Keratinocyte (primary cell): ENCODE results near the gene INSIG1. TPM values are rescaled to one million over a fixed set of nuclear protein-coding genes. Genes with fewer than 3 reads are reported as not detected.

Experiments used
- DNase-seq: peaks from one replicate; pipeline ENCODE4 v3.0.0-alpha.2; 2011; ENCODE audit warnings: low read depth, missing footprints, low spot score
- FAIRE-seq: peaks from 2 replicates; lab custom pipeline; 2011; peaks lifted over from hg19 to GRCh38; lab: Jason Lieb, UNC
- H2AFZ ChIP-seq: 2 replicates; pipeline ENCODE4 v1.6.0; 2012; ENCODE audit warnings: low read length, control low read depth, inconsistent platforms; ENCODE audit not compliant: control insufficient read depth
- H3K27ac ChIP-seq: 2 replicates; pipeline ENCODE4 v1.5.1; 2011; ENCODE audit warnings: low read length; ENCODE audit not compliant: control insufficient read depth, insufficient read depth
- H3K27me3 ChIP-seq: 3 replicates; pipeline ENCODE4 v1.6.0; 2011; ENCODE audit warnings: low read length; ENCODE audit not compliant: control insufficient read depth, insufficient read depth; ENCODE audit errors: extremely low read depth
- H3K36me3 ChIP-seq, 2 experiments: 2 replicates in 1 of 2; 3 replicates in 1 of 2; pipeline ENCODE4 v1.5.1; 2011; ENCODE audit warnings: low read length in 2 of 2, mild to moderate bottlenecking in 1 of 2; ENCODE audit not compliant: control insufficient read depth in 2 of 2, insufficient read depth in 2 of 2; ENCODE audit errors: extremely low read depth in 1 of 2
- H3K4me1 ChIP-seq: 3 replicates; pipeline ENCODE4 v1.5.1; 2011; ENCODE audit warnings: low read length; ENCODE audit not compliant: control insufficient read depth, insufficient read depth; ENCODE audit errors: extremely low read depth
- H3K4me2 ChIP-seq: 3 replicates; pipeline ENCODE4 v1.6.0; 2011; ENCODE audit warnings: low read depth, low read length; ENCODE audit not compliant: control insufficient read depth, insufficient read depth; ENCODE audit errors: extremely low read depth
- H3K4me3 ChIP-seq, 3 experiments: fragments of 200-600 bp in 1 of 3; sonication (generic) in 1 of 3; 2 replicates in 2 of 3; 3 replicates in 1 of 3; pipeline ENCODE4 v1.5.1; 2011 to 2016; ENCODE audit warnings: low read length in 3 of 3, mild to moderate bottlenecking in 3 of 3, control low read depth in 2 of 3, inconsistent platforms in 1 of 3, low read depth in 1 of 3, mixed read lengths in 1 of 3, mixed run types in 1 of 3, moderate library complexity in 1 of 3; ENCODE audit not compliant: control insufficient read depth in 2 of 3, insufficient read depth in 2 of 3; ENCODE audit errors: extremely low read depth in 1 of 3
- H3K79me2 ChIP-seq: 2 replicates; pipeline ENCODE4 v1.6.0; 2012; ENCODE audit warnings: low read length; ENCODE audit not compliant: control insufficient read depth, insufficient read depth
- H3K9ac ChIP-seq: 3 replicates; pipeline ENCODE4 v1.6.0; 2011; ENCODE audit warnings: low read length; ENCODE audit not compliant: control insufficient read depth, insufficient read depth; ENCODE audit errors: extremely low read depth
- H3K9me1 ChIP-seq: 3 replicates; pipeline ENCODE4 v1.6.0; 2011; ENCODE audit warnings: low read length; ENCODE audit not compliant: control insufficient read depth, insufficient read depth; ENCODE audit errors: extremely low read depth
- H3K9me3 ChIP-seq: 2 replicates; pipeline ENCODE4 v1.5.1; 2012; ENCODE audit warnings: low read depth, low read length; ENCODE audit not compliant: control insufficient read depth
- H4K20me1 ChIP-seq: 3 replicates; pipeline ENCODE4 v1.6.0; 2011; ENCODE audit warnings: low read length; ENCODE audit not compliant: control insufficient read depth, insufficient read depth; ENCODE audit errors: extremely low read depth
- CTCF ChIP-seq, 3 experiments: IDR thresholded peaks in 1 of 3; conservative IDR thresholded peaks in 1 of 3; optimal IDR thresholded peaks in 1 of 3; 2 replicates in 2 of 3; 3 replicates in 1 of 3; pipeline versions ENCODE3 to v1.5.1; 2011; ENCODE audit warnings: low read length in 3 of 3, mild to moderate bottlenecking in 3 of 3, moderate library complexity in 2 of 3, control low read depth in 1 of 3, inconsistent platforms in 1 of 3; ENCODE audit not compliant: insufficient read depth in 2 of 3; ENCODE audit errors: extremely low read depth in 1 of 3
- EZH2 ChIP-seq: IDR thresholded peaks from one replicate; pipeline ENCODE4 v1.6.1; 2012; ENCODE audit warnings: inconsistent platforms, mild to moderate bottlenecking, low read length, moderate library complexity
- dilution Hi-C: fragments of 300-500 bp; cut with MboI; formaldehyde crosslinking; loops from one replicate; pipeline ENCODE4 v1.7.0; 2020; ENCODE audit warnings: low sequenced_read_pairs; ENCODE audit not compliant: extremely low pct_ligation_motif_present
- polyA plus RNA-seq, 5 experiments: library from polyadenylated mRNA; depleted of rRNA in 3 of 5; stranded (reverse) in 3 of 5; stranded (forward) in 1 of 5; unstranded in 1 of 5; fragments of >200 nt; gene quantifications; 1 replicate in 1 of 5; 2 replicates in 3 of 5; 3 replicates in 1 of 5; pipeline versions ENCODE4 v1.2.1 to v1.2.3, GENCODE V29; 2011 to 2012; ENCODE audit warnings: missing spikeins in 2 of 5, low read depth in 1 of 5, low replicate concordance in 1 of 5

Gene INSIG1
- polyA plus RNA-seq, 1 donor (not counting 4 experiments of a cell fraction or from before 2014, with no cell fraction given) = 104 TPM

DNA sequence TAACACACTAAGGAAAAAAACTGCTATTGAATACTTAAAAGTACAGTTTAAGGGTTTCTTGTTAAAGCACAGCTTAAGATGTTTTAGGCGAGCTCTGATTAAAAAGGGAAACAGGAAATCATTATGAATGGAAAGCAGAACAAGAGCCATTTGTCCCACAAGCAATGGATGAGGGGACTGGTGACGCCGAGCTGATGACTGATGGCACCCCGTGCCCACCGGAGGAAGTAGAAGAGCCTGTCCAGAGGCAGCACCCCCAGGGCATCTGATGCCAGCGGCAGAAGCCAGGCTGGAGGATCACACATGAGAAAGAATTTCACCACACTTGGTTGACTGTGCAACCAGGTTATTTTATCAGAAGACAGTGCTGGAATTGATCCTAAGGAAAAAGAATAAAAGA lies 15.0 kb upstream of the INSIG1 start:
- Histone ChIP-seq H3K27ac (no peak overlapping the region), H3K9me3 (no peaks in the 10 kb centered on the region), H3K9me1 (no peaks in the 10 kb centered on the region), H4K20me1 (no peaks in the 10 kb centered on the region), H3K4me2 (no peak overlapping the region), H3K9ac (no peak overlapping the region), H3K27me3 (peaks cover 27% of the 10 kb centered on the region), H3K79me2 (no peaks in the 10 kb centered on the region), H3K4me3 (no peak overlapping the region), H2AFZ (no peak overlapping the region), H3K4me1 (no peaks in the 10 kb centered on the region), H3K36me3 (no peaks in the 10 kb centered on the region)
- no peak for FAIRE-seq
- no peak for DNase-seq
- dilution Hi-C loops = no loop called here
- no peak for TF ChIP-seq CTCF (optimal IDR thresholded peaks at IDR 0.05 in 1 of 3, IDR thresholded peaks at IDR 0.05 in 1 of 3, conservative IDR thresholded peaks at IDR 0.05 in 1 of 3; ENCODE audit: extremely low read depth in 1 of 3, insufficient read depth in 2 of 3, low read length in 3 of 3)
- TF ChIP-seq EZH2 = no peak

DNA sequence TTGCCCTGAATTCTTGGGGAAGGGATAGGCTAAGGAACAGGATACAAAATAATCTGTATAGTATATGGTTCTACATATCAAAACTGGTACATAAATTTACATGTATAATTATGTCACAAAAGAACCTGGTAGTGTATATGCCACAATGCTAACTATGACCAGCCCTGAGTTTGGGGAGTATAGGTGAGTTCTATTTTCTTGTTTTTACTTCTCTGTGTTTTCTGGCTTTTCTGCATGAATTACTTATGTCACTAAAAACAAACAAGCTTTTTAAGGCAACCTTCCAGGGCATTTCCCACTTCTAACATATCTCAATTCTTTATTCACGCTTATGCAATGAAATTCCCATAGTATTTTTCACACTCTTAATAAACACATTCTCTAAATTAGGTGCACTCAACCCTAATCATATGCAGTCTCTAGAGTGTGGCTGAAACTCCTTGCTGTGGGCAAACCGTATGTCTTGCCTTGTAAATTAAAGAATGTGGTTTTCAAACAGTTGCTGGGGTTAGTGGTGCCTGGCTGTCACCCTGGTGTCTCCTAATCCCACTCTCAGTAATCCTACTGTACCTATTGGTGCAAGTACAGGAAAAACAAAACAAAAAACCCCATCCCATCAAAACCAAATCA lies 14.0 kb upstream of the INSIG1 start:
- no peak for TF ChIP-seq CTCF (optimal IDR thresholded peaks at IDR 0.05 in 1 of 3, IDR thresholded peaks at IDR 0.05 in 1 of 3, conservative IDR thresholded peaks at IDR 0.05 in 1 of 3; ENCODE audit: extremely low read depth in 1 of 3, insufficient read depth in 2 of 3, low read length in 3 of 3)
- no peak for TF ChIP-seq EZH2
- FAIRE-seq = no peak
- Histone ChIP-seq H3K4me3 (no peak overlapping the region), H3K9me1 (no peaks in the 10 kb centered on the region), H3K9me3 (no peaks in the 10 kb centered on the region), H3K9ac (no peak overlapping the region), H3K79me2 (no peaks in the 10 kb centered on the region), H3K36me3 (no peaks in the 10 kb centered on the region), H3K4me2 (no peak overlapping the region), H3K27ac (no peak overlapping the region), H4K20me1 (no peaks in the 10 kb centered on the region), H3K27me3 (peaks cover 20% of the 10 kb centered on the region), H3K4me1 (no peaks in the 10 kb centered on the region), H2AFZ (no peak overlapping the region)
- DNase-seq = no peak
- dilution Hi-C loops = no loop called here
